CD4-positive, CD25-positive, alpha-beta regulatory T cell (primary cell): ENCODE data around the gene CREBL2. TPM values are rescaled to one million over a fixed set of nuclear protein-coding genes. Genes with fewer than 3 reads are reported as not detected.
A peak's percentile ranks its signal among the peaks of the same experiment; 100 is the strongest.

Experiments used
- ATAC-seq, 2 donors: fragments of 150-1000 bp; cut with Tn5 transposase; one replicate each; pipeline ENCODE4 v1.10.0; 2021; ENCODE audit warnings: low read depth in 2 of 2, moderate number of reproducible peaks in 2 of 2, moderate library complexity in 1 of 2
- DNase-seq, 3 donors: peaks; one replicate each; pipeline versions ENCODE4 v3.0.0 to v3.0.0-alpha.2; 2012 to 2022; ENCODE audit warnings: mixed read lengths in 1 of 3
- H3K27ac ChIP-seq: one replicate; pipeline ENCODE4 v1.7.0; 2013; ENCODE audit warnings: mild to moderate bottlenecking, low read length; ENCODE audit not compliant: insufficient read depth, poor library complexity, severe bottlenecking
- H3K27me3 ChIP-seq: one replicate; pipeline ENCODE4 v1.7.0; 2013; ENCODE audit warnings: low read length; ENCODE audit not compliant: control insufficient read depth, insufficient read depth
- H3K36me3 ChIP-seq: one replicate; pipeline ENCODE4 v1.7.0; 2013; ENCODE audit warnings: mild to moderate bottlenecking, low read length, moderate library complexity; ENCODE audit not compliant: control insufficient read depth, insufficient read depth
- H3K4me1 ChIP-seq: 2 replicates; pipeline ENCODE4 v1.7.0; 2013; ENCODE audit warnings: mild to moderate bottlenecking, low read length; ENCODE audit not compliant: insufficient read depth, control insufficient read depth, poor library complexity, severe bottlenecking
- H3K4me3 ChIP-seq: one replicate; pipeline ENCODE4 v1.7.0; 2013; ENCODE audit warnings: low read depth, mild to moderate bottlenecking, low read length, moderate library complexity
- H3K9me3 ChIP-seq, 2 experiments: 1 replicate in 1 of 2; 2 replicates in 1 of 2; pipeline ENCODE4 v1.7.0; 2013; ENCODE audit warnings: low read length in 2 of 2, mild to moderate bottlenecking in 1 of 2, moderate library complexity in 1 of 2; ENCODE audit not compliant: control insufficient read depth in 2 of 2
- H3K27ac Mint-ChIP-seq, 3 donors: one replicate each; pipeline ENCODE4 v1.8.0; 2020 to 2022; ENCODE audit warnings: mild to moderate bottlenecking in 3 of 3, mixed read lengths in 3 of 3, moderate library complexity in 2 of 3
- H3K27me3 Mint-ChIP-seq: one replicate; pipeline ENCODE4 v1.8.0; 2022; ENCODE audit warnings: mild to moderate bottlenecking, mixed read lengths
- H3K36me3 Mint-ChIP-seq: one replicate; pipeline ENCODE4 v1.8.0; 2020; ENCODE audit warnings: mixed read lengths
- H3K4me1 Mint-ChIP-seq, 4 donors: one replicate each; pipeline ENCODE4 v1.8.0; 2020 to 2022; ENCODE audit warnings: mixed read lengths in 4 of 4, mild to moderate bottlenecking in 1 of 4
- H3K4me3 Mint-ChIP-seq, 4 donors: one replicate each; pipeline ENCODE4 v1.8.0; 2020 to 2022; ENCODE audit warnings: mild to moderate bottlenecking in 4 of 4, mixed read lengths in 4 of 4, moderate library complexity in 3 of 4
- H3K9me3 Mint-ChIP-seq, 7 donors: one replicate each; pipeline ENCODE4 v1.8.0; 2020 to 2022; ENCODE audit warnings: mixed read lengths in 7 of 7, mild to moderate bottlenecking in 3 of 7, moderate library complexity in 2 of 7
- polyA plus RNA-seq, 4 donors: library from polyadenylated mRNA; unstranded; fragments of 300-500 nt; fragmentation: Illumina TruSeq; gene quantifications; one replicate each; pipeline ENCODE4 v1.2.3, GENCODE V29; 2021
- total RNA-seq: library from RNA; stranded (reverse); gene quantifications from one replicate; pipeline ENCODE4 v1.2.3, GENCODE V29; 2022

CREBL2 gene
- total and polyA plus RNA-seq, 5 donors from 2014 or later, result 27.5 to 73.4 (median 66.2) TPM

GRCh38 chr12:12683136-12683697 is 71.5 kb downstream of the CREBL2 start:
- H3K36me3 Mint-ChIP-seq, result peaks cover 11% of the 10 kb centered on the region
- no peaks in the 10 kb centered on the region for H3K27me3 ChIP-seq
- no peaks in the 10 kb centered on the region for H3K36me3 ChIP-seq
- no peak for ATAC-seq
- H3K4me1 Mint-ChIP-seq, result peaks cover 0 to 9% (median 1%) of the 10 kb centered on the region in 4 donors
- H3K27ac Mint-ChIP-seq, result no peak overlapping the region
- no peak overlapping the region for H3K27ac ChIP-seq
- H3K9me3 Mint-ChIP-seq, result no peaks in the 10 kb centered on the region
- no peaks in the 10 kb centered on the region for H3K27me3 Mint-ChIP-seq
- no peaks in the 10 kb centered on the region for H3K9me3 ChIP-seq
- H3K4me3 ChIP-seq, result no peak overlapping the region
- no peak for DNase-seq
- H3K4me3 Mint-ChIP-seq, result no peak overlapping the region
- H3K4me1 ChIP-seq, result no peaks in the 10 kb centered on the region

GRCh38 chr12:12683725-12684124 is 72.0 kb downstream of the CREBL2 start:
- H3K4me1 ChIP-seq, result no peaks in the 10 kb centered on the region
- no peak overlapping the region for H3K4me3 ChIP-seq
- Mint-ChIP-seq H3K4me1 (peaks cover 0 to 9% (median 1%) of the 10 kb centered on the region in 4 donors), H3K9me3 (no peaks in the 10 kb centered on the region), H3K36me3 (peaks cover 16% of the 10 kb centered on the region), H3K4me3 (no peak overlapping the region), H3K27me3 (no peaks in the 10 kb centered on the region), H3K27ac (no peak overlapping the region)
- H3K36me3 ChIP-seq, result no peaks in the 10 kb centered on the region
- ATAC-seq, result no peak
- H3K27ac ChIP-seq, result no peak overlapping the region
- H3K9me3 ChIP-seq, result no peaks in the 10 kb centered on the region
- H3K27me3 ChIP-seq, result no peaks in the 10 kb centered on the region
- DNase-seq, result no peak

- Histone ChIP-seq H3K4me1 (peaks cover 1% of the 10 kb centered on the region), H3K27ac (no peak overlapping the region), H3K4me3 (no peak overlapping the region), H3K9me3 (no peaks in the 10 kb centered on the region), H3K27me3 (no peaks in the 10 kb centered on the region), H3K36me3 (no peaks in the 10 kb centered on the region)
- peak overlapping the region in 1 of 3 donors; percentile 20 for H3K27ac Mint-ChIP-seq
- DNase-seq, result peak in 1 of 3 donors; percentile 29
- H3K36me3 Mint-ChIP-seq, result peaks cover 18% of the 10 kb centered on the region
- no peaks in the 10 kb centered on the region for H3K27me3 Mint-ChIP-seq
- ATAC-seq, result no peak
- no peaks in the 10 kb centered on the region for H3K9me3 Mint-ChIP-seq
- H3K4me1 Mint-ChIP-seq, result peaks cover 0 to 5% (median 2%) of the 10 kb centered on the region in 4 donors
- H3K4me3 Mint-ChIP-seq, result no peak overlapping the region
Observed at GRCh38 chr12:12684375-12685106, 72.9 kb downstream of the CREBL2 start.

- Histone ChIP-seq H3K9me3 (no peaks in the 10 kb centered on the region), H3K4me3 (no peak overlapping the region), H3K27ac (no peak overlapping the region), H3K27me3 (no peaks in the 10 kb centered on the region), H3K4me1 (peaks cover 5% of the 10 kb centered on the region), H3K36me3 (no peaks in the 10 kb centered on the region)
- H3K4me3 Mint-ChIP-seq, result peak overlapping the region in 1 of 4 donors; percentile 38
- no peaks in the 10 kb centered on the region for H3K9me3 Mint-ChIP-seq
- peaks cover 4 to 12% (median 5%) of the 10 kb centered on the region in 4 donors for H3K4me1 Mint-ChIP-seq
- H3K36me3 Mint-ChIP-seq, result peaks cover 18% of the 10 kb centered on the region
- no peaks in the 10 kb centered on the region for H3K27me3 Mint-ChIP-seq
- H3K27ac Mint-ChIP-seq, result no peak overlapping the region
- DNase-seq (no peak), ATAC-seq (no peak)
Observed at GRCh38 chr12:12685305-12685704, 73.6 kb downstream of the CREBL2 start.

- no peaks in the 10 kb centered on the region for H3K9me3 Mint-ChIP-seq
- H3K27me3 Mint-ChIP-seq, result no peaks in the 10 kb centered on the region
- H3K4me1 Mint-ChIP-seq, result peaks cover 7 to 17% (median 8%) of the 10 kb centered on the region in 4 donors
- no peaks in the 10 kb centered on the region for H3K9me3 ChIP-seq
- no peaks in the 10 kb centered on the region for H3K27me3 ChIP-seq
- no peak overlapping the region for H3K4me3 Mint-ChIP-seq
- peaks cover 5% of the 10 kb centered on the region for H3K4me1 ChIP-seq
- H3K27ac Mint-ChIP-seq, result no peak overlapping the region
- no peak overlapping the region for H3K4me3 ChIP-seq
- H3K36me3 Mint-ChIP-seq, result peaks cover 14% of the 10 kb centered on the region
- no peak for ATAC-seq
- DNase-seq, result no peak
- no peak overlapping the region for H3K27ac ChIP-seq
- H3K36me3 ChIP-seq, result no peaks in the 10 kb centered on the region
Observed at GRCh38 chr12:12686472-12686871, 74.8 kb downstream of the CREBL2 start.

- peaks cover 7% of the 10 kb centered on the region for H3K4me1 ChIP-seq
- no peak overlapping the region for H3K27ac ChIP-seq
- no peak overlapping the region for H3K4me3 ChIP-seq
- ATAC-seq (no peak), DNase-seq (no peak)
- Mint-ChIP-seq H3K27me3 (no peaks in the 10 kb centered on the region), H3K4me3 (no peak overlapping the region), H3K27ac (no peak overlapping the region), H3K36me3 (peaks cover 14% of the 10 kb centered on the region), H3K9me3 (no peaks in the 10 kb centered on the region), H3K4me1 (peaks cover 7 to 19% (median 11%) of the 10 kb centered on the region in 4 donors)
- no peaks in the 10 kb centered on the region for H3K36me3 ChIP-seq
- no peaks in the 10 kb centered on the region for H3K9me3 ChIP-seq
- no peaks in the 10 kb centered on the region for H3K27me3 ChIP-seq
Observed at GRCh38 chr12:12686925-12687324, 75.2 kb downstream of the CREBL2 start.

GRCh38 chr12:12689647-12690300 is 78.1 kb downstream of the CREBL2 start:
- no peak for ATAC-seq
- peak in 1 of 3 donors; percentile 33 for DNase-seq
- Histone ChIP-seq H3K36me3 (no peaks in the 10 kb centered on the region), H3K4me3 (no peak overlapping the region), H3K9me3 (no peaks in the 10 kb centered on the region), H3K27me3 (no peaks in the 10 kb centered on the region), H3K27ac (no peak overlapping the region), H3K4me1 (peaks cover 15% of the 10 kb centered on the region)
- peaks cover 13 to 31% (median 20%) of the 10 kb centered on the region in 4 donors for H3K4me1 Mint-ChIP-seq
- no peaks in the 10 kb centered on the region for H3K9me3 Mint-ChIP-seq
- peaks cover 14% of the 10 kb centered on the region for H3K36me3 Mint-ChIP-seq
- H3K4me3 Mint-ChIP-seq, result no peak overlapping the region
- H3K27me3 Mint-ChIP-seq, result no peaks in the 10 kb centered on the region
- peak overlapping the region in 2 of 3 donors; percentile 10 to 67 for H3K27ac Mint-ChIP-seq
